ENCODE measurements around the gene FNDC3B.

- TF ChIP-seq CEBPB (IDR thresholded peaks at IDR 0.05; ENCODE audit: low read depth, low read length) (no peak), SRF (IDR thresholded peaks at IDR 0.05; ENCODE audit: low read depth, low read length) (no peak)
These were observed 7.4 kb upstream of the FNDC3B start for GRCh38 chr3:172031996-172032395.
